ENCODE data around the gene HNRNPF. TPM values are rescaled to one million over a fixed set of nuclear protein-coding genes. Genes with fewer than 3 reads are reported as not detected.
"Not testable (repeated sequence)": the region's sequence is repeated elsewhere in the genome, so short reads cannot be mapped to it uniquely, and the experiment has no call there.

Gene HNRNPF
- total RNA-seq, 1 experiment from 2014 or later = 253 TPM

DNA sequence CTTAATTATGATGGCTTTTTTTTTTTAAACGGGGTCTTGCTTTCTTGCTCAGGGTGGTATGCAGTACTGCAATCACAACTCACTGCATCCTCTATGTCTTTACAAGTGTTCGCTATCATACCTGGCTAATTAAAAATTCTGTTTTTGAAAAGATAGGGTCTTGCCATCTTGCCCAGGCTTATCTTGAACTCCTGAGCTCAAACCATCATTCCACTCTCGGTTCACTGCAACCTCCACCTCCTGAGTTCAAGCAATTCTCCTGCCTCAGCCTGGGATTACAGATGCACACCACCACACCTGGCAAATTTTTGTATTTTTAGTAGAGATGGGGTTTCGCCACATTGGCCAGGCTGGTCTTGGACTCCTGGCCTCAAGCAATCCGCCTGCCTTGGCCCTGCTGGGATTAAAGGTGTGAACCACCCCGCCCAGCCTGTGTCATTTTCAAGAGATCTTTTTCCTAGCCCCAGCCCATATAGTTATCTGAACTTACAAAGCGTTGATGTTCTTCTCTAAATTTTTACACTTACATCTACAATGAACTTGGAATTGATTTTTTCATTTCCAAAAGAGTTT is 6.0 kb downstream of the HNRNPF start:
- in situ Hi-C loops (cut with HindIII; ENCODE audit: low pct_unique_long_range_greater_than_20kb, low sequenced_read_pairs) = no loop called here

DNA sequence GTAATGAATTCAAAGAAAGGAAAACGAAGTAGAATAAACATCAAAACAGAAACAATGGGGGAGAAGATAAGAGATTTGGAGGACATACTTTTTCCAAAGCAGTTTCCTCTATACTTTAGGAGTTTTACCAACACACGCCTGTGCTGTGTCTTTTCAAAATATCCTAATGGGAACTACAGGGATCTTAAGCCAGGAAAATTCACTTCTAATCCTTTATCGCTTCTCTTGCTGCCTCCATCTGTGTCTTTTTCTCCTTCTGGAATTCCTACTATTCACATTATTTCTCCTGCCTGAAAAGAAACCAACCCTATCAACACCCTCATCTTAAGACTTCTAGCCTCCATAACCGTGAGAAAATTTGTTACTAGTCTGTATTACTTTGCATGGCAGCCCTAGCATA is 6.8 kb downstream of the HNRNPF start:
- in situ Hi-C loops (cut with HindIII; ENCODE audit: low pct_unique_long_range_greater_than_20kb, low sequenced_read_pairs) = no loop called here
- no peak for DNase-seq (ENCODE audit: low read depth)

More for the DNA sequence above, 6.0 kb downstream of the HNRNPF start:
- DNase-seq (ENCODE audit: low read depth) = no peak

DNA sequence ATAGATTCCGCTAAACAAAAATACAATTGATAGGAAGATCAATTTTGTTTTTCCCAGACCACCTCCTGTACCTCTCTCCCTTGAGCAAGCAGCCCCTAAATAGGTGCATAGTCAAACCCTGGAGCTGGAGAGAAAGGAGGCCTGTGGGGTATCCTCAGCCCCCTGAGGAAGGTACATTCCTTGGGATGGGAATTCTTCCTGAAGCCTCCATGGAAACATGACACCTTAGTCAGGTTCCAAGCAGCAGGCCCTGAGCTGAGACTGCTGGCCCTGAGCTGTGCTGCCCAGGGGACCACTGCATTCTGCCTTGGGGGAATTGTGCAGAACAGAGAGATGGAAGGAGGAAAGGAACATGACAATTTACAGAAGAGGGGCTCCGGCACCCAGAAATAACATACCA is 7.4 kb downstream of the HNRNPF start:
- in situ Hi-C loops (cut with HindIII; ENCODE audit: low pct_unique_long_range_greater_than_20kb, low sequenced_read_pairs) = no loop called here
- DNase-seq (ENCODE audit: low read depth) = no peak

DNA sequence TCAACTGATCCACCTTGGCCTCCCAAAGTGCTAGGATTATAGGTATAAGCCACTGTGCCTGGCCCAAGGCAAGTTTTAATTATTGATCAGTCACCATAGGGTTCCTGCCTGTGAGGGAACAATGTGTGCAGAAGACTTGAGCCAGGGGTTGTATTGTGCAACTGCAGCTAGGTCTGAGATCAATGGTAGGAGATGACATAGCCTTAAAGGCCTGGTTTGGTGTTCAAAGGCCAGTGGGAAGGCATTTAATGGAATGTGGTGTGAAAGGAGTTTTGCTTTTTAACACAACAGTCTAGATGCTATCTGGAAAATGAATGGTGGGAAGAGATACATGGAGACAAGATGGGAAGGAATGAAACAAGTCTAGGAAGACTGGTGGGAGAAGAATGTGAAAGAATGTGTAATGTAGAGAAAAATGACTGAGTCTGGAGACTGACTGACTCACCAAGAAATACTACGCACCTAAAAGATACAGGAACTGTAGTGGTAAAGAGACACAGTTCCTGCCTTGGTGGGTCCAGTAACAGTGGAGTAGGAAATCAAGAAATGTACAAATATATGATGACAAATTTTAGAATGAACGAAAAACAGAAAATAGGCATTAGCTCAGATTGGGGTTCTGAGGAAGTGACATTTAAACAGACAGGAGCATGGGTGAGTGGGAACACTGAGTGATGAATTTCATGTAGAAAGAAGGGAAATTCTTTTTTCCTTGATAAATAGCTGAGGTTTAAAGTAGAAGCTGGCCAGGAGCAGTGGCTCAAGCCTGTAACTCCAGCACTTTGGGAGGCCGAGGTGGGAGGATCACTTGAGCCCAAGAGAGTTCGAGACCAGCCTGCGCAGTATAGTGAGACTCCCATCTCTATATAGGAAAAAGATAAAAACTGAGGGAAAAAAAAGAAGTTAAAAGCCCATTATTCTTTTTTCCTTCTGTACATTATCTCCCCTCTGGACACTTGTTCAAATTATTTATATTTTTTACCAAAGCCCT is 9.4 kb downstream of the HNRNPF start:
- DNase-seq (ENCODE audit: low read depth) = no peak
- in situ Hi-C loops (cut with HindIII; ENCODE audit: low pct_unique_long_range_greater_than_20kb, low sequenced_read_pairs) = no loop called here

DNA sequence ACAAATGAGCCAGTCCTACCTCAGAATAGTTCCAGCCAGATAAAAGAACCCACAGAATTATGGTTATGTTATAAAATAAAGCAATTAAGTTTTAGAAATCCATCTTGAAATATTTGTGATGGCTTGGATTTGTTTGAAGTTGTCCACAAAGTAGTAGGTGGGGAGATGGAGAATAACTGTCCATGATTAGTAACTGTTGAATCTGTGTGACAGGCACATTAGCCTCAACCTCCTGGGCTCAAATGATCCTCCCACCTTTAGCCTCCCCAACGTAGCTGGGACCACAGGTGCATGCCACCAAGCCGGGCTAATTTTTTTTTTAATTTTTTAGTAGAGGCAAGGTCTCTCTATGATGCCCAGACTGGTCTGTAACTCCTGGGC is 10.1 kb downstream of the HNRNPF start:
- no peak for DNase-seq (ENCODE audit: low read depth)
- in situ Hi-C loops (cut with HindIII; ENCODE audit: low pct_unique_long_range_greater_than_20kb, low sequenced_read_pairs) = no loop called here

DNA sequence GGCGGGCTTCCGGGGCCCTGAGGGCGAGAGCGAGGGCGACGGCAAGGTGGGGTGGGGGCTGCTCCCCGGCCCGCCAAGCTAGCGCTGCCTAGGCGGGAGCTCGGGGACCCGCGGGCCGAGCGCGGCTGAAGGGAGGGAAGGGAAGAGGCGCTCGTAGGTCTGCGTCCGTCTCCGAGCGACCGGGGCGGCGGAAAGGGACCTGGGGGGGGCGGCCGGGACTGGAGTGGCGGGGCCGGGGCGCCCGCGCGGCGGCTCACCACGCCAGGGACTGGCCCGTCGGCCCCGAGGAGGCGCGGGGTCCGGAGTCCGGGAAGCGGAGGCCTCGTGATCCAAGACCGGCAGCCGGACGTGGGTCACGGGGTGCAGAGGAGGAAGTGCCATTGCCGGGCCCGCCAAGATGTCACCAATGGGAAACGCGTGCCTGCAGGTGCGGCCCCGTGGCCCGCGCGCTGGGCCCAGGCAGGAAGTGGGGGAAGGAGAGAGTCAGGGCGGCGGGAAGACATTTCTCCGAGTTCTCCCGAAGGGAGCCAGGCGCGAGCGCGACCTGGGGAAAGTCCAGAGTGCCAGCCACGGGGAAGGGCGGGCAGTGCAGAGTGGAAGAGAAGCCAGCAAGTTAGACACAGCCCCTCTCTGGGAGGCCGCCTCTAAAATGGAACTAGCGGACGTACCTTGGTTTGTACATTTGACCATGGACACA is 11.9 kb downstream of the HNRNPF start:
- DNase-seq (ENCODE audit: low read depth) = peak; percentile 93
- in situ Hi-C loops (cut with HindIII; ENCODE audit: low pct_unique_long_range_greater_than_20kb, low sequenced_read_pairs) = no loop called here

DNA sequence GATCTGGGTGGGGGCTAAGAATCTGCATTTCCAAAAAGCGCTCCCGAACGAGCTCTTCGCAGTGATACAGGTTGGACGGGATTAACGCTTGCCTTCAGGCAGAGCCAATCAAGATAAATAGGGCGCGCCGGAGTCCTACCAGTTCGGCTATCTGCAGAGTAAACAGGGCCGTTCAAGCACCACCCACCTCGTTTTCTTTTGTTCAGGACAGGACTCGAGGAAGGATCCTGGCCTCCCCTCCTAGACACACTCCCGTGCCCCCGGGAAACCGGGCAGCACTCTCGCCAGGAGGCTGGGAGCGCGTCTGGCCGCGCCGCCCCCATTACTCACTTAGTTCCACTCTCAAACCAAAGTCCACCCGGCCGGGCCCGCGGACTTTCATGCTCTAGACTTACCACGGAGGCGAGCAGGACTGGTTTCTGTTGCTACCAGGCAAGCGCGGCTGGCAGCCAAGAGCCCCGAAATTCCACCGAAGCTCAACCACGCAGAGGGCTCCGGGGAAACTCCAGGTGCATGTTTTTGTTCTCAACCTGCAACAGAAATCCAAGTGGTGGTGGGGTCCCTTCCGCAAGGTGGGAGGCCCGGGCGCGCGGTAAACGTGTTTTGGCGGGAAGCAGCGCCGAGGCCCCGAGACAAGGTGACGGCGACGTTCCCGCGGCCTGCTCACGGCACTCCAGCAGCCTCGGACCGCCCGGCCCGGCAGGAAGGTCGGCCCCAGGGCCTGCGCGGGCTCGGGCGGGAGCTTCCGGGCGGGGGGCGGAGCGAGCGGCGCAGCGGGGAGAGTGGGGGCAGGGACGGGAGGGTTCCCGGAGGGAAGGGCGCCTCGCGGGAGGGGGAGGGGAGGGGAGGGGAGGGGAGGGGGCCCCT is 12.7 kb downstream of the HNRNPF start:
- in situ Hi-C loops (cut with HindIII; ENCODE audit: low pct_unique_long_range_greater_than_20kb, low sequenced_read_pairs) = no loop called here
- DNase-seq (ENCODE audit: low read depth) = peak; percentile 64

DNA sequence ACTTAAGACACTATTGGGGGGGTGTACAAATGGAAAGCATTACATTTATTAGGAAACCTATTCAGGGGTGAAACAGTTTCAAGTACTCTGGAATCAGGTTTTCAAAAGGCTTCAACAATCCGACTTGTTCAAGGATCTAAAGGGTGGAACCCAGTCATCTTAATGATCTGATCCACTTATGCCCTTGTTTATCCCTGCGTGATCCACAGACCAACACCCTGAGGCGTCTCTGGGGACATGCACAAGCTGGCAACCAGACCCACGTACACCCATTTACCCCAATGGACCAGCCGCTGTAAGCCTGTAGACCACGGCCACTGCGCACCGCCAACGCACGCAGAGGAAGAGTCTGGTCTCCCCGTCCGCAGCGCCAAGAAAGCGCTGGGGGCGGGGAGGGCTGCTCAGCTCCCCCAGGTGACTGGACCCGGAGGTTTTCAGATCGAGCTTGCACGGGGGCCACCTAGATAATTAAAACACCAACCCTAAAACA is 13.4 kb downstream of the HNRNPF start:
- DNase-seq (ENCODE audit: low read depth) = no peak
- in situ Hi-C loops (cut with HindIII; ENCODE audit: low pct_unique_long_range_greater_than_20kb, low sequenced_read_pairs) = no loop called here

DNA sequence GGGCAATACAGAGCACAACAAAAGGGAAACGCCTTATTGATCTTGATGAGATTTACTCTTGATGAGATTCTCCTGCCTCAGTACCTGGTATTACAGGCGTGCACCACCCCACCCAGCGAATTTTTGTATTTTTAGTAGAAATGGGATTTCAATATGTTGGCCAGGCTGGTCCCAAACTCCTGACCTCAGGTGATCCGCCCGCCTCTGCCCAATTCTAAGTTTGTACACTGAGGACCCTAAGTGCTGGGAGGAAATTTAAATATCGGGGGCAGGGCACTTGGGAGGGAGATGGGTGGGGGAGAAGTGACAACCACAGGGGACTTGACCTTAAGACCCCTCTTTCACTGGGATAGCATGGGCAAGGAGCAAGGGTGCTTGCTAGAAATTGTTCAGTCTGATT is 14.1 kb downstream of the HNRNPF start:
- in situ Hi-C loops (cut with HindIII; ENCODE audit: low pct_unique_long_range_greater_than_20kb, low sequenced_read_pairs) = no loop called here
- DNase-seq (ENCODE audit: low read depth) = no peak

DNA sequence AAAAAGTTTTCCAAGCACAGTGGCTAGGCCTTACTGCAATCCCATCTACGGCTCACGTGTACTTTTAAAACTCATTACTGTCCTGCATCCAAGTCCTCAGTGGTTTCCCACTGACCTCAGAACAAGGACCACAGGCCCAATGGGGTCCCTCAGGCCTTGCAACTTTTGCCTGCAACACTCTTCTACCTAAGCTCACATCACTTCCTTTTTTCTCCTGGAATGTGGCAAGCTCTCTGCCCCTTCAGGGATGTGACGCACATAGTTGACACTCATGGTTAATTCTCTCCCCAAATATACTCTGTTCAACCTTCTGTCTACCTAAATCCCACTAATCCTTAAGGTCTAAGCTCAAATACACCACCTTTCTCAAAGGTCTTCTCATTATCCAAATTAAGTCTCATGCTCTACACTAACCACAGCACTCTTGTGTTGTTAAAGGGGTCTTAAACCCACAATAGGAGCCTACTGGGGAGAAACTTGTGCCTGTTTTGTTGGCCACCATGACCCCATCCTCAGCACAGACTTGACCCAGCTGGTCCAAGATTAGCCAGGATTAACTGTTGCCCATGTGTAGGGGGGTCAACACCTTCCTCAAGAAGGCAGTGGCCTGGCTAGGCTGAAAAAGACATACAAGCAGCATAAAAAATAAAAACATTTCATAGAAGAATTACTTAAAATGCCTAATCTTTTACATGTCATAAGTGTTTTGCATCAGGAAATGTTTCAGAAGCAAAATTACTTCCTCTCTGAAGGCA is 15.2 kb downstream of the HNRNPF start:
- DNase-seq (ENCODE audit: low read depth) = no peak
- in situ Hi-C loops (cut with HindIII; ENCODE audit: low pct_unique_long_range_greater_than_20kb, low sequenced_read_pairs) = no loop called here

DNA sequence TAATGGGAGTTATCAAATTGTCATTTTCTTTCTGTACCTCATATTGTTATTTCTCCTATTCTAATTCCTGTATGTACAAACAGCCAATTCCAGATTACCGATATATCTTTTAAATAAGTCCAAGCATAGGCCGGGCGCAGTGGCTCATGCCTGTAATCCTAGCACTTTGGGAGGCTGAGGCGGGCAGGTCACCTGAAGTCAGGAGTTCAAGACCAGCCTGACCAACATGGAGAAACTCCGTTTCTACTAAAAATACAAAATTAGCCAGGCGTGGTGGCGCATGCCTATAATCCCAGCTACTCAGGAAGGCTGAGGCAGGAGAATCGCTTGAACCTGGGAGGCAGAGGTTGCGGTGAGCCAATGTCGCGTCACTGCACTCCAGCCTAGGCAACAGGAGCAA is 15.8 kb downstream of the HNRNPF start:
- in situ Hi-C loops (cut with HindIII; ENCODE audit: low pct_unique_long_range_greater_than_20kb, low sequenced_read_pairs); DNase-seq (ENCODE audit: low read depth): not testable (repeated sequence)

DNA sequence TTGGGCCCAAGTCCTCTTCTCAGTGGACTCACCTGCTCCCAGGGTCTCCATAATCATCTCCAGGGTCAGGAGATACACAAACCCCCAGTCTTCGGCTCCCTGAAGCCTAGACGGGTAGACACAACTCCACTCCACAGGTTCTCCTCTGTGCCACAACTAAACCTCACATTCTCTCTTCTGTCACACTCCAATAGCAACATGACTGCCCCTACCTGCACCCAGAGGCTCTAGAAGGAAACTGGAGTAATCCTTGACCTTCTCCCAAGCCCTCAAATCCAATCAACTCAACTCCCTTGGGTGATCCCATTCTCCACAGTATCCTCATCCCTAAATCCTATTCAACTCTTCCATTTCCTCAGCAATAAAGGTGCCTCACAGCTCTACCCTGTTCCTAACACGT is 16.2 kb downstream of the HNRNPF start:
- in situ Hi-C loops (cut with HindIII; ENCODE audit: low pct_unique_long_range_greater_than_20kb, low sequenced_read_pairs) = no loop called here

DNA sequence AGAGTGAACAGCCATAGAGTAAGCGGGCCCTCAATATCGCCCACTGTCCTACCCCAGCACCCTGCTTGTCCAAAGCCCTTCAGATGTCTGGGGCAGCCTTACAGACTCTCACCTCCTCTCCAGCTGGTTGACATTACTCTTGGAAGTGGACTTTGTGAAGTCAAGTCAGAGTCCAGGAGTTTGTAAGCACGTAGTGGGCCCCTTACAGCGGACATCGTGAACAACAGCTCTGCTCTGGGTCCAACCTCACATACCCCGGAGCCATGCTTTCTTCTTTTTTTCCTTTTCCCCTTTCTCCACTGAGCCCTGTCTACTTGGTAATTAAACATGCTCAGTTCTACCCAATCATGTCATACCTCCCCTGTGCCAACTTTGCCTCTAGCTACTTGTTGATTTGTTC is 17.5 kb downstream of the HNRNPF start:
- in situ Hi-C loops (cut with HindIII; ENCODE audit: low pct_unique_long_range_greater_than_20kb, low sequenced_read_pairs) = no loop called here
- no peak for DNase-seq (ENCODE audit: low read depth)

More for the DNA sequence above, 16.2 kb downstream of the HNRNPF start:
- DNase-seq (ENCODE audit: low read depth) = no peak

DNA sequence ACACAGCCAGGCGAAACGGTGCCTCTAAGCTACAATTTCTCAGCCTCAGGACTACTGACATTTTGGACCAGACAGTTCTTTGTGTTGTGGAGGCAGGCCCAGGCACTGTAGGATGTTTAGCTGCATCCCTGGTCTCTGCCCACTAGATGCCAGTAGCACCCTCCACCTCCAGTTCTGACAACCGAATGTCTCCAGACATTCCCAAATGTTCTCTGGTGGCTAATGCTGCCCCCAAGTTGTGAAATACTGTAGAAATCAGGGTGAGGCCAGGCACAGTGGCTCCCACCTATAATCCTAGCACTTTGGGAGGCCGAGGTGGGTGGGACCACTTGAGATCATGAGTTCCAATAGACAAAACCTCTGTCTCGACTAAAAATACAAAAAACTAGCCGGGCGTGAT is 18.2 kb downstream of the HNRNPF start:
- no peak for DNase-seq (ENCODE audit: low read depth)

DNA sequence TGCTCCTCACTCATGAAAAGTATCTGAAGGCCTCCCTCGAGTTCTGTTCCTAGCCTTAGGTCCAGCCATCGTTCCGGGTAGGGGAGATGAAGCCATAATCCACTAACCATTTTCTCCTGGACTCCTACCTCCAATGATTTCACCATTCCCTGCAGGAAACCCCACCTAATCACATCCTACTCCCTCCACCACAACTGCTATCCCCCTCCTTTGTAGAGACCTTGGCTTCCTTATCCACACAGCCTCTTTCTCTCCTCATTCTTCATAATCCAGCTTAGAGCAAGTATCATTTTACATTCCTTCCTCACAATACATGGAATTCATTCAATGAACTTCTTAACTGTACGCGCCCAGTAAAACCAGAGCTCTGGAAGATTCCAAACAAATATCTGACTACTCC is 18.7 kb downstream of the HNRNPF start:
- no peak for DNase-seq (ENCODE audit: low read depth)
- in situ Hi-C loops (cut with HindIII; ENCODE audit: low pct_unique_long_range_greater_than_20kb, low sequenced_read_pairs) = no loop called here

More for the DNA sequence above, 18.2 kb downstream of the HNRNPF start:
- in situ Hi-C loops (cut with HindIII; ENCODE audit: low pct_unique_long_range_greater_than_20kb, low sequenced_read_pairs) = no loop called here

DNA sequence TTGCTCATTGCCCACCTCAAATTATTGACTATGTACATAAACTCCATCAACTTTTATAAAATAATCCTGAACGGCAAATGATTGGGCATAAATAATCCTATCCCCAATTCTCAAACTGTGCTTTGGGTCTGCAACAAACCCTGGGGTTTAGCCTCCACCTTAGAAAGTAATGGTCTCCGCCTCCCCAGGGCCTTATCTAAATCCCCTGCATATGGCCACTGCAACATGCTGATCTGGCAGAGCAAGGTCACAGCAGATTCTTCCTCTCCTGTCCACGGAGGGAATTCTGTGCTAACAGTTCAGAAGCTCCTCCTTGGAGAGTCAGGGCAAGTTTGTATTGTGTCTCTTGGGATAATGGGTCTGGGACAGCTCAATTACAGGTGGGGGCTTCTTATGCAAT is 19.1 kb downstream of the HNRNPF start:
- in situ Hi-C loops (cut with HindIII; ENCODE audit: low pct_unique_long_range_greater_than_20kb, low sequenced_read_pairs) = no loop called here
- DNase-seq (ENCODE audit: low read depth) = no peak

DNA sequence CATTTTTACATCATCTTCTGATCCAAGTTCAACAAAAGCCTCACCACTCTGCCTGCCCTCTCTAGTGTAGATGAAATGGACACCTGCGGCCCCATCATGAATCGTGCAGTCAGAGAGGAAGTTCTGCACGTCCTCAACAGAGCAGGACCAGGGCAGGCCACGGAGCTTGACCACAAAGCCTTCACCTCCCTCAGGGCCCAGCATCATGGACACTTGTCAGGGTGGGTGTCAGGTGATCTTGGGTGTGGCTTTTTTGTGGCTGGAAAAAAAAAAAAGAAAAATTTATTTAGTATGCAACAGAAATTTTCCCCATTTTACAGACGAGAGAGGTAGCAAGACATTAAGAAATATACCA is 21.3 kb downstream of the HNRNPF start:
- in situ Hi-C loops (cut with HindIII; ENCODE audit: low pct_unique_long_range_greater_than_20kb, low sequenced_read_pairs) = no loop called here
- no peak for DNase-seq (ENCODE audit: low read depth)
